MCF 10A (cell line): Measurements from ENCODE around the gene CCDC12. TPM values are rescaled to one million over a fixed set of nuclear protein-coding genes. Genes with fewer than 3 reads are reported as not detected.

Experiments
- BruUV-seq: library from RNA; stranded (reverse); fragments of 400-500 nt; replicated peaks from 2 replicates; lab custom pipeline; 2021; lab: Mats Ljungman, UMichigan
- CTCF ChIA-PET: fragments of 300-600 bp; sonication (Branson Sonifier 250); formaldehyde crosslinking; extraction: SDS; loops from one replicate; lab custom pipeline; 2021; ENCODE audit warnings: antibody characterized with exemption, inconsistent platforms; lab: Yijun Ruan, JAX
- POLR2A ChIA-PET: fragments of 300-600, 350-650 bp; sonication (Branson Sonifier 250); formaldehyde crosslinking; extraction: SDS; loops from one replicate; lab custom pipeline; 2020; ENCODE audit warnings: antibody characterized with exemption, inconsistent platforms; lab: Yijun Ruan, JAX
- DNase-seq: peaks from one replicate; pipeline ENCODE4 v3.0.0-alpha.2; 2018; ENCODE audit not compliant: unreplicated experiment
- H3K27ac Mint-ChIP-seq: one replicate; pipeline ENCODE4 v1.8.0; 2022; ENCODE audit warnings: mild to moderate bottlenecking, low read depth, mixed read lengths; ENCODE audit not compliant: unreplicated experiment
- H3K27me3 Mint-ChIP-seq: one replicate; pipeline ENCODE4 v1.8.0; 2022; ENCODE audit warnings: mixed read lengths; ENCODE audit not compliant: insufficient read depth, unreplicated experiment
- H3K36me3 Mint-ChIP-seq: one replicate; pipeline ENCODE4 v1.8.0; 2022; ENCODE audit warnings: mild to moderate bottlenecking, moderate library complexity, mixed read lengths; ENCODE audit not compliant: insufficient read depth, unreplicated experiment
- H3K4me1 Mint-ChIP-seq: one replicate; pipeline ENCODE4 v1.8.0; 2022; ENCODE audit warnings: mixed read lengths; ENCODE audit not compliant: insufficient read depth, unreplicated experiment
- H3K4me3 Mint-ChIP-seq: one replicate; pipeline ENCODE4 v1.8.0; 2022; ENCODE audit warnings: mild to moderate bottlenecking, moderate library complexity, mixed read lengths; ENCODE audit not compliant: unreplicated experiment
- H3K9me3 Mint-ChIP-seq: one replicate; pipeline ENCODE4 v1.8.0; 2022; ENCODE audit warnings: mixed read lengths; ENCODE audit not compliant: unreplicated experiment
- intact Hi-C: fragments of 100-400 bp; cut with micrococcal nuclease; formaldehyde crosslinking; loops from 2 replicates; pipeline ENCODE4 v1.14.1; 2022
- total RNA-seq: library from RNA; stranded (reverse); gene quantifications from 2 replicates; pipeline ENCODE4 v1.2.3, GENCODE V29; 2022
- TF ChIP-seq, protein P1 (sequence below): fragments of 200-600 bp; IDR thresholded peaks from one replicate; pipeline ENCODE4 v1.8.0; 2022; ENCODE audit warnings: antibody characterized with exemption, mild to moderate bottlenecking; ENCODE audit not compliant: unreplicated experiment

The CCDC12 gene
- total RNA-seq, 1 experiment from 2014 or later: 45.9 TPM

DNA sequence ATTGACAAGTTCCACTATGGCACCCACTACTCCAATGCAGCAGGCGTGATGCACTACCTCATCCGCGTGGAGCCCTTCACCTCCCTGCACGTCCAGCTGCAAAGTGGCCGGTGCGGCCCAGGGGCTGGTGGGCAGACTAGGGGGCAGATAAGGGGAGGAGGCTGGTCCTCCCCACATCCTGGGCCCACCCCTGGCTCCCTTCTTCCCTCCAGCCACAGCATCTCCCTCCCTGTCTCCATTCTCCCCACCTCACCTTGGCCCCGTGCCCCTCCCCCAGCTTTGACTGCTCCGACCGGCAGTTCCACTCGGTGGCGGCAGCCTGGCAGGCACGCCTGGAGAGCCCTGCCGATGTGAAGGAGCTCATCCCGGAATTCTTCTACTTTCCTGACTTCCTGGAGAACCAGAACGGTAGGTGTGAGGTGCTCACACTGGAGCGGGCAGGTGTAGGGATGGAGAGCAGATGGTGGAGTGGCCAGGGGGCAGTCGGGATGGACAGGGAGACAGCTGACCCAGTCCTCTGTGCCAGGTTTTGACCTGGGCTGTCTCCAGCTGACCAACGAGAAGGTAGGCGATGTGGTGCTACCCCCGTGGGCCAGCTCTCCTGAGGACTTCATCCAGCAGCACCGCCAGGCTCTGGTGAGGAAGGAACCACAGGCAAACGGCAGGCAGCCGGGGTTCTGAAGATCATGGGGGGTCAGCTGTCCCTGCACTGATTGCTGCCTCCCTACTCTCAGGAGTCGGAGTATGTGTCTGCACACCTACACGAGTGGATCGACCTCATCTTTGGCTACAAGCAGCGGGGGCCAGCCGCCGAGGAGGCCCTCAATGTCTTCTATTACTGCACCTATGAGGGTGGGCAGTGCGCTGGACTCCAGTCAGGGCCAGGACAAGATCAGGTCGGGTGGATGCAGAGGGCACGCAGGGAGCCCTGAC lies 28.9 kb upstream of the CCDC12 start:
- Mint-ChIP-seq H3K4me1 (peaks cover under 1% of the 10 kb centered on the region), H3K36me3 (peaks cover 15% of the 10 kb centered on the region), H3K27me3 (no peaks in the 10 kb centered on the region), H3K9me3 (no peaks in the 10 kb centered on the region), H3K27ac (no peak overlapping the region), H3K4me3 (no peak overlapping the region)
- intact Hi-C loops: no loop called here
- BruUV-seq: no TSS peak
- TF ChIP-seq, protein P1, sequence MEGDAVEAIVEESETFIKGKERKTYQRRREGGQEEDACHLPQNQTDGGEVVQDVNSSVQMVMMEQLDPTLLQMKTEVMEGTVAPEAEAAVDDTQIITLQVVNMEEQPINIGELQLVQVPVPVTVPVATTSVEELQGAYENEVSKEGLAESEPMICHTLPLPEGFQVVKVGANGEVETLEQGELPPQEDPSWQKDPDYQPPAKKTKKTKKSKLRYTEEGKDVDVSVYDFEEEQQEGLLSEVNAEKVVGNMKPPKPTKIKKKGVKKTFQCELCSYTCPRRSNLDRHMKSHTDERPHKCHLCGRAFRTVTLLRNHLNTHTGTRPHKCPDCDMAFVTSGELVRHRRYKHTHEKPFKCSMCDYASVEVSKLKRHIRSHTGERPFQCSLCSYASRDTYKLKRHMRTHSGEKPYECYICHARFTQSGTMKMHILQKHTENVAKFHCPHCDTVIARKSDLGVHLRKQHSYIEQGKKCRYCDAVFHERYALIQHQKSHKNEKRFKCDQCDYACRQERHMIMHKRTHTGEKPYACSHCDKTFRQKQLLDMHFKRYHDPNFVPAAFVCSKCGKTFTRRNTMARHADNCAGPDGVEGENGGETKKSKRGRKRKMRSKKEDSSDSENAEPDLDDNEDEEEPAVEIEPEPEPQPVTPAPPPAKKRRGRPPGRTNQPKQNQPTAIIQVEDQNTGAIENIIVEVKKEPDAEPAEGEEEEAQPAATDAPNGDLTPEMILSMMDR: no peak
- ChIA-PET CTCF (no interaction called here), POLR2A (no interaction called here)
- no peak for DNase-seq

DNA sequence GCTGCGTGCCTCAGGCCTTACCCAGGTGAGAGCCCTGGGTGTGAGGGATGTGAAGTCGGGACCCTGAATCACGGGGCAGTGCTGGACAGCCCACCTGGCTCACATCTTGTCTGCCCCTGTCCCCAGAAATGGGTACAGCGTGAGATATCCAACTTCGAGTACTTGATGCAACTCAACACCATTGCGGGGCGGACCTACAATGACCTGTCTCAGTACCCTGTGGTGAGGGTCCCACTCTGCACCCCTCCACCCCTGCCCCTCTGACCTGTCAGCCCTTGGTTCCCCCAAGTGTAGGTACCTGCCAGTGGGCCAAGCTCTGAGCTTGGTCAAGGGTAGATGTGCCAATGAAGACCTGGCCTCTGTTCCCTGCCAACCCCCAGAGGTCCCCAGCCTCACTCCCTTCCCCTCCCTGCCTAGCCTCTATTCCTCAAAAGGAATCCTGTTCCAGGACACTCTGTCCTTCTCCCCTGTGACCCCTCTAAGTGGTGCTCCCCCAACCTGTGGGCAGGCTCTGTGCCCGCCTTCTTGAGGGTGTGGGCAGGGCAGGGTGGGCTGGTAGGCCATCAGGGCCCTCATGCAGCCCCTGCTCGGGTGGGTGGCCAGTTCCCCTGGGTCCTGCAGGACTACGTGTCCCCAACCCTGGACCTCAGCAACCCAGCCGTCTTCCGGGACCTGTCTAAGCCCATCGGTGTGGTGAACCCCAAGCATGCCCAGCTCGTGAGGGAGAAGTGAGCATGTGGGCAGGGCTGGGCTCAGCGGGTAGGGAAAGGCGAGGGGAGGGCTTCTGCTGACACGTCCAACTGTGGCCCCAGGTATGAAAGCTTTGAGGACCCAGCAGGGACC lies 28.0 kb upstream of the CCDC12 start:
- CTCF ChIA-PET: no interaction called here
- no peak for DNase-seq
- intact Hi-C loops: no loop called here
- TF ChIP-seq, protein P1: no peak
- no TSS peak for BruUV-seq
- Mint-ChIP-seq H3K9me3 (no peaks in the 10 kb centered on the region), H3K4me3 (no peak overlapping the region), H3K27ac (no peak overlapping the region), H3K36me3 (peaks cover 13% of the 10 kb centered on the region), H3K4me1 (peaks cover 5% of the 10 kb centered on the region), H3K27me3 (no peaks in the 10 kb centered on the region)
- POLR2A ChIA-PET: interaction anchor here (1.0 kb wide), 1 partner anchor 8 kb away, joined by 3 read pairs; no protein-coding TSS in a partner anchor

DNA sequence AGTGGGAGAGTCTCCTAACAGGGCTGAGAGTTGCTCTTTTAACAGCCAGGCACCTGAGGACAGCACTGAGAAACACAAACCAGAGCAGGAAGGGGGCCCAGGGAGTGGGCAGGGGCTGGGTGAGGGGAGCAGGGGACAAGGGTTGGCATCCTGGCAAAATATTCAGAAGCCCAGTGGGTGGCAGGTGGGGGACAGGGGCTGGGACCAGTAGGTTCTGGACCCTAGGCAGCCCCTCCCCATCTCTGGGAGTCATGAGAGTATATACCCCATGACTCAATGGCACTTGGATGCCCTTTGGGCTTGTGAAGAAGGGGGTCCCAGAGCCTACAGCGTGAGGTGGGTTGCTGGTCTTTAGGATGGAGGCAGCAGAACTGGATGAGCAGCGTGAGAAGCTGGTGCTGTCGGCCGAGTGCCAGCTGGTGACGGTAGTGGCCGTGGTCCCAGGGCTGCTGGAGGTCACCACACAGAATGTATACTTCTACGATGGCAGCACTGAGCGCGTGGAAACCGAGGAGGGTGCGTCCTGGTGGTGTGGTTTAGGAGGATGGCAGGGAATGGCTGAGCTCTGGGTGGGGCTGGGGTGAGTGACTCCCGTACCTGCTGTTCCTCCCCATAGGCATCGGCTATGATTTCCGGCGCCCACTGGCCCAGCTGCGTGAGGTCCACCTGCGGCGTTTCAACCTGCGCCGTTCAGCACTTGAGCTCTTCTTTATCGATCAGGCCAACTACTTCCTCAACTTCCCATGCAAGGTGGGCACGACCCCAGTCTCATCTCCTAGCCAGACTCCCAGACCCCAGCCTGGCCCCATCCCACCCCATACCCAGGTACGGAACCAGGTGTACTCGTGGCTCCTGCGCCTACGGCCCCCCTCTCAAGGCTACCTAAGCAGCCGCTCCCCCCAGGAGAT lies 27.2 kb upstream of the CCDC12 start:
- Mint-ChIP-seq H3K9me3 (no peaks in the 10 kb centered on the region), H3K4me3 (no peak overlapping the region), H3K4me1 (peaks cover 5% of the 10 kb centered on the region), H3K27ac (no peak overlapping the region), H3K27me3 (no peaks in the 10 kb centered on the region), H3K36me3 (peaks cover 13% of the 10 kb centered on the region)
- ChIA-PET POLR2A (interaction anchor here (0.6 to 1.0 kb wide), 2 partner anchors 9 to 18 kb away, joined by 3 read pairs; no protein-coding TSS in a partner anchor), CTCF (no interaction called here)
- no TSS peak for BruUV-seq
- TF ChIP-seq, protein P1: no peak
- DNase-seq: no peak
- intact Hi-C loops: no loop called here
